Superior temporal gyrus (tissue), 1 donor: ENCODE results near the gene VASN.
"Not testable (repeated sequence)": the region's sequence is repeated elsewhere in the genome, so short reads cannot be mapped to it uniquely, and the experiment has no call there.

Experiments used
- DNase-seq: peaks from one replicate; pipeline ENCODE4 v3.0.0-alpha.2; 2016; ENCODE audit errors: extremely low spot score

The VASN gene

GRCh38 chr16:4371357-4372000 is at the start of gene VASN:
VASN (plus strand) TSS chr16:4371848; CDS start chr16:4380878, 9,030 bp downstream.
- peak; percentile 60 for DNase-seq

- no peak for DNase-seq
Observed at GRCh38 chr16:4322121-4323052, 49.3 kb upstream of the VASN start.

- peak; percentile 43 for DNase-seq
Observed at GRCh38 chr16:4323071-4323844, 48.4 kb upstream of the VASN start.

- DNase-seq, result no peak
Observed at GRCh38 chr16:4323845-4324488, 47.7 kb upstream of the VASN start.

GRCh38 chr16:4324492-4325252 is 47.0 kb upstream of the VASN start:
- DNase-seq, result no peak

GRCh38 chr16:4325253-4325758 is 46.3 kb upstream of the VASN start:
- no peak for DNase-seq

GRCh38 chr16:4327386-4328045 is 44.1 kb upstream of the VASN start:
- no peak for DNase-seq

GRCh38 chr16:4328046-4328781 is 43.4 kb upstream of the VASN start:
- peak; percentile 66 for DNase-seq

- DNase-seq, result no peak
Observed at GRCh38 chr16:4328782-4329775, 42.6 kb upstream of the VASN start.

GRCh38 chr16:4330277-4330874 is 41.3 kb upstream of the VASN start:
- peak; percentile 79 for DNase-seq

GRCh38 chr16:4332083-4332482 is 39.6 kb upstream of the VASN start:
- no peak for DNase-seq

- DNase-seq, result no peak
Observed at GRCh38 chr16:4332623-4333307, 38.9 kb upstream of the VASN start.

GRCh38 chr16:4333308-4333638 is 38.4 kb upstream of the VASN start:
- DNase-seq, result no peak

- DNase-seq, result not testable (repeated sequence)
Observed at GRCh38 chr16:4333714-4334113, 37.9 kb upstream of the VASN start.

GRCh38 chr16:4334724-4335495 is 36.7 kb upstream of the VASN start:
- no peak for DNase-seq

GRCh38 chr16:4336701-4337539 is 34.7 kb upstream of the VASN start:
- no peak for DNase-seq
